ENCODE data around the gene GOLGA3.
"Not testable (repeated sequence)": the region's sequence is repeated elsewhere in the genome, so short reads cannot be mapped to it uniquely, and the experiment has no call there.

GOLGA3 gene

DNA sequence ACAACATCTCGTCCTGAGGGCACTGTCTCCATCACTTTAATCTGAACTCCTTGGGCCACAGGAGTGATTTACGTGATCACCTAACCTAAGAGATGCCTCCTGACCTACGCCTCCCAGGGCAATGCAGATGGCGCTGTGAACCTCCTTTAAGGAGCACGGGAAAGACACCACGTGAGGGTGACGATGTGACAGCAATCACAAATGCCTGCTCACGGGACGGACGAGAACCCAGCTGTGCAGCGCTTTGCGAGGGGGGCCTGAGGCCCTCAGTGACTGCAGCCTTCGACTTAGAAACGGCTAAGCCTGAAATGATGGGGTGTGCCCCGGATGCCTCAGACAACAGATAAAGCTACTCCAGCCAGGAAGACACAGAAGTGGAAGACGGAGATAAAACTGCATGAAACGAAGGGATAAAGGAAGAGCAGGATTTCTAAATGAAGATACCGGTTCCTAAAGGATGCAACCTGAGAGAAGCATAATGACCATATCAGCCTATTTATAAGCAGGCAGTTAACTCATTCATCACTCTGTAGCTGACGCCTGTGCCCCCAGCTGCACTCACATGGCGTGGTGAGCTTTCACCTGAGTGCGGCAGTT is 13.9 kb upstream of the GOLGA3 start:
- no peak for DNase-seq

DNA sequence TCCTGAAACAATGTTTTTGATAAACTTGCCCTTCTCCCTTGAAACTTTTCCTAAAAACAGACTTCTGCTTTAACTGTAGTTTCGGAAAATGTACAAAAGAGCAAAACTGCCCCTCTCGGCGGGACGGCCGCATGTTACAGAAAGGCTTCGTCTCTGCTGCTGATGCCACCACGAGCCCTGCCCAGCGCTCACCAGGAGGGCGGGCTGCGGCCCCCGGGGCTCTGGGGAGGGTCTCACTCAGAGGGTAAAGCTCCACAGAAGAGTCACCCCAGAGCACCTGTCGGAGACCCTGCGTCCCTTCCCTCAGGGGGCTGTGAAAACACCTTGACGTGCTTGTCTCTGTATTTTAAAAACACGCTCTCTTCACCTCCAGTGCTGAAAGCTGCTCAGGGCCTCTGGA is 12.5 kb upstream of the GOLGA3 start:
- no peak for DNase-seq

GRCh38 chr12:132840536-132840935 is 11.9 kb upstream of the GOLGA3 start:
- DNase-seq = no peak

- no peak for DNase-seq
These were observed 11.0 kb upstream of the GOLGA3 start for GRCh38 chr12:132839558-132840235.

- no peak for DNase-seq
These were observed 9.9 kb upstream of the GOLGA3 start for GRCh38 chr12:132838410-132839080.

- no peak for DNase-seq
These were observed 9.2 kb upstream of the GOLGA3 start for GRCh38 chr12:132837693-132838409.

DNA sequence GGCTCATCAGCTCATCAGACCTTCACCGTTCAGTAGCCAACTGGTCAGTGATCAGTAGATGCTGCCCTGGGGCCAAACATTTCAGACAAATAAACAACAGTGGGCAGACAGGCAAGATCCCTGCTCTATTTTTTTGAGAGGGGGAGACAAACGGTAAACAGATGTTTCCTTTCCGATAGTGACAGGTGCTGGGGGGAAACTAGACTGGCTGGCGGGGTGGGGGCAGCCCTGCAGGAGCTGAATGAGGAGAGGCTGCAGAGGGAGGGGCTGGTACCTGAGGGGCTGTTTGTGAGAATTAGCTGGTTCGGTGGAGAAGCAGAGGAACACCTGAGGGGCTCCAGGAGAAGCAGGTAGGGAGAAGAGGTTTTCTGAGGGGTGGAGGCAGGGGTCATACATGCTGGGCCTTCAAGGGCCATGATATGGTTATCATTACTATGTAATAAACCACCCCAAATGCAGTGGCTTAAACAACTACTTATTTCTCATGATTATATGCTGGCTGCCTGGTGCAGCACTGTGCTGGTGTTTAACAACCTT is 8.2 kb upstream of the GOLGA3 start:
- no peak for DNase-seq

- DNase-seq = not testable (repeated sequence)
These were observed 7.6 kb upstream of the GOLGA3 start for GRCh38 chr12:132836230-132836629.

DNA sequence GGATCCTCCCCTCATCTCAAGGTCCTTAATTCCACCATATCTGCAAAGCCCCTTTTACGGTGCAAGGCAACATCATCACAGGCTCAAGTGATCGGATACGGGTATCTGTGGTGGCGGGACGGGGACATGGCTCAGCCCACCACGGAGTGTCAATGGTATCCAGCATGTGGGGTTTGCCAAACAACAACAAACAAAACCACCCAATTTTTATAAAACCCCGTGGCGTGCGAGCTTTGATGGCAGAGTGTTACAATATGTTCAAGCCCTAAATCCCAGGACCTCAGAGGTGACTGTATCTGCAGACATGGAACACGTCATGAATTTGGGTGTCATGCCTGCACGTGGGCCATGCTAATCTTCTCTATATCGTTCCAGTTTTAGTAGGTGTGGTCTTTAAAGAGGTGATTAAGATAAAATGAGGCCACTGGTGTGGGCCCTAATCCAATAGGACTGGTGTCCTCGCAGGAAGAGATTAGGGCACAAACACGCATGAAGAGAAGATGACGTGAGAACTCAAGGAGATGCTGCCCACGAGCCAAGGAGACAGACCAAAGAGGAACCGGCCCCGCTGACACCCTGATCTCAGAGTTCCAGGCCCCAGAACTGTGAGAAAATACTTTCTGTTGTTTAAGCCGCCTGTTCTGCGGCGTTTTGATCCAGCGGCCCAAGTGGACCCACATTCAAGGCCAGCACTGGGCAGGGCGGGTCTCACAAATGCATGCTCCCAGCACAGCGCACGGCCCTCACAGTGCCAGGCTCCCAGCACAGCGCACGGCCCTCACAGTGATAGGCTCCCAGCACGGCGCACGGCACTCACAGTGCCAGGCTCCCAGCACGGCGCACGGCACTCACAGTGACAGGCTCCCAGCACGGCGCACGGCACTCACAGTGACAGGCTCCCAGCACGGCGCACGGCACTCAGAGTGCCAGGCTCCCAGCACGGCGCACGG is 6.7 kb upstream of the GOLGA3 start:
- no peak for DNase-seq

DNA sequence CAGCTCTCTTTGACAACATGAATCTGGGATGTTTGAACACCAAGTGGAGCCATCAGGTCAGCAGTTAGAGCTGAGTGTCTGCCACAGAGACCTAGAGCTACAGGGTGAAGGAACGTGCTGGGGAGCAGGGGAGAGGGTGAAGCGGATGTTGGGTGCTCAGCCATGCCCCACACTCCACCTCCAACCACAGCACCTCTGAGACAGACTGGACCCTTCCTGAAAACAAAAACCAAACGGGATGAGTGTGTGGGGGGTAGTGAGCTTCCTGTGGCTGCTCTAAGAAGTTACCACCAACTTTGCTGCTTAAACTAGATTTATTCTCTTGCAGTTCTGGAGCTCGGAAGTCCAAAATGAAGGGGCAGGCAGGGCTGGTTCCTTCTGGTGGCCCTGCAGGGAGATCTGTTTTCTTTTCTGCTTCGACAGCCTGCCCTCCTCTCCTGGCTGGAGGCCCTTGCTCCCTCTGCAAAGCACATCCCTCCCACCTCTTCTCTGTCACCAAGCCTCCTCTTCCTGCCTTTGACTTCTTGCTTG is 5.6 kb upstream of the GOLGA3 start:
- DNase-seq = no peak

- DNase-seq = no peak
These were observed 4.7 kb upstream of the GOLGA3 start for GRCh38 chr12:132833341-132833740.

- DNase-seq = no peak
These were observed 3.1 kb upstream of the GOLGA3 start for GRCh38 chr12:132831771-132832170.

- DNase-seq = peak; percentile 65 to 85
These were observed 636 bp downstream of the GOLGA3 start for GRCh38 chr12:132827763-132828703.

GRCh38 chr12:132825861-132826260 is 2.8 kb downstream of the GOLGA3 start:
- no peak for DNase-seq

DNA sequence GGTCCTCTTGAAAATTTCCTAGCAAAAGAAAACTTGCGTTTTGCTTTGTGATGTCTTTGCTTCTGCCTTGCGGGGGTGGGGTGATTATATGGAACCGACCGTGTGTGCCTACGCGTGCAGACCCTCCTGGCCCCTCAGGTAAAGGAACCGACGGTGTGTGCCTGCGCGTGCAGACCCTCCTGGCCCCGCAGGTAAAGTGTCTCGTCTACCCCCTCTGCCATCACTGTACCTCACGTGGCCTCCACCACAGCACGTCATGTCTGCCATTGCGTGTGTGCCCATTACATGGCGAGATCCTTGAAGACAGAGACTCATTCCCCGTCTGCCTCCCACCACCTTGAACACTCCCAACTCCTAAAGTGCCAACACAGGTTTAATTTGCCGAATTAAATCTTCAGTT is 3.6 kb downstream of the GOLGA3 start:
- DNase-seq = no peak

GRCh38 chr12:132824053-132824452 is 4.6 kb downstream of the GOLGA3 start:
- DNase-seq = peak; percentile 16 to 34

DNA sequence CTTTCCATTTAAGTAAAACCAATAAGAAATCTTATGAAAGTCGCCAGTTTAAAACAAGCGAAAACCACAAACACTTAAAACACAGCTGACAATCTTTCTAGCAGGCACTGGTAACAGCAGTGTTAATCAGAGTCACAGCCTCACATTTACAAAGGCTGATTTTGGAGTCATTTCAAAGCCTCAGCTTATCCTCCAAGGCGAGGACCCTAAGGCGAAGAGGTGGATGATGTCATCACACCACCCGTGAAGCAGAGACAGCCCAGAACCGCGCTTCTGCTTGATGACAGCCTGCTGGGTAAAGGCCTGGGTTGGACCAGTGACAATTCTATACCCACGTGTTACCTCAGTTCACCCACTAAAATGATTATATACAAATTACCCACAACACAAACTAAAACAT is 10.1 kb downstream of the GOLGA3 start:
- DNase-seq = no peak

DNA sequence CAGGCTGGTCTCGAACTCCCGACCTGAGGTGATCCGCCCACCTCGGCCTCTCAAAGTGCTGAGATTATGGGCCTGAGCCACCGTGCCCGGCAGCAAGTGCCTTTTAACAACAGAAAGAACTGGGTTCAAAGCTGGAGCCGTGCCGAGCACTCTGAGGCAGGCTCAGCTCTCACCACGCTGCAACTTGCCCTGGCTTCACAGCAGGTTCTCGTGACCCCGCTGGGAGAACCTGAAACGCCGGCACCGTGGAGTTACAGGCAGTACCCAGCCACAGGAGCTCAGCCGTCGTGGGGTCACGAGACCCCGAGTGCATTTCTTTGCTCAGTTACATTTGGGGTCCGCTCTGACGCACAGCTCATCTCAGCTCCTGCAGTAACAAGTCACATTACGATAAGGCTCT is 14.4 kb downstream of the GOLGA3 start:
- DNase-seq = no peak

DNA sequence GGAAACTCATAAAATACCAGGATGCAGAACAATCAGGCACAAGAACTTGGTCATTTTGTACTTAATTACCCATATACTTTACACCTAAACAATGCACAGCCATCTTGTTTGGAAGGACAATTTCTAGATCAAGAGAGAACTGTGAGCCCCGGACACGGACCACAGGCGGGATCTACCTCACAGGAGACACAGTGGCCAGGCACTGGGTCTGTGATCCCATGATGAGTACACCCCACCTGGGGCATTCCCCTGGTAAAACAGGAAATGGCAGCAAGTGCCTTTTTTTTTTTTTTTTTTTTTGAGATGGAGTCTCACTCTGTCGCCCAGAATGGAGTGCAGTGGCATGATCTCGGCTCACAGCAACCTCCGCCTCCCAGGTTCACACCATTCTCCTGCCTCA is 15.2 kb downstream of the GOLGA3 start:
- no peak for DNase-seq

DNA sequence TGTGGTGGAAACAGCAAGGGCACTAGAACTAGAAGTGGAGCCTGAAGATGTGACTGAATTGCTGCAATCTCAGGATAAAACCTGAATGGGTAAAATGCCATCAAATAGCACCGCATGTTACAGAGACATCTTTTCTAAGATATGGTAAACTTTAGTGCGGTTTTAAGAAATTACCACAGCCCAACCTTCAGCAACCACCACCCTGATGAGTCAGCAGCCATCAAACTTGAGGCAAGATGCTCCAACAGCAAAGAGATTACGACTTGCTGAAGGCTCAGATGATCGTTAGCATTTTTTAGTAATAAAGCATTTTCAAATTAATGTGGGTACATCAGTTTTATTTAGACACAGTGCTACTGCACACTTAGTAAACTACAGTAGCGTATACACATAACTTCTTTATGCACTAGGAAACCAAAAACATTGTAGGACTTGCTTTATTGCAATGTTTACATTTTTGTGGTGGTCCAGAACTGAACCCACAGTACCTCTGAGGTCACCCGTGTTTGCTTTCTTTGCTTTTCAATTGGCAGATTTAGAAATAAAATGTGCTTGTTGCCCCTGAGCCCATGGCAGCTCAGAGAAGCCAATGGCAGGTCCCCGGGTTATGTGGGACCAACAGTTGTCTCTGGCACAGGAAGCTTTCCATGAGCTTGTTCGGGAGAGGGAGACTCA is 15.9 kb downstream of the GOLGA3 start:
- no peak for DNase-seq

Data from inflammatory macrophage (primary cell).